Subcutaneous abdominal adipose tissue (tissue), 5 donors: ENCODE measurements around the gene THOC1.
A peak's percentile ranks its signal among the peaks of the same experiment; 100 is the strongest.

Source experiments
- H3K27ac ChIP-seq: one replicate; pipeline ENCODE4 v1.7.0; 2013; ENCODE audit warnings: low read depth, mild to moderate bottlenecking, inconsistent platforms, low read length, moderate library complexity
- H3K27me3 ChIP-seq, 5 donors: one replicate each; pipeline ENCODE4 v1.7.0; 2013; ENCODE audit warnings: low read length in 5 of 5, inconsistent platforms in 1 of 5; ENCODE audit not compliant: control insufficient read depth in 5 of 5, insufficient read depth in 4 of 5
- H3K36me3 ChIP-seq, 5 donors: one replicate each; pipeline ENCODE4 v1.7.0; 2013; ENCODE audit warnings: low read length in 5 of 5; ENCODE audit not compliant: control insufficient read depth in 5 of 5, insufficient read depth in 5 of 5
- H3K4me1 ChIP-seq, 5 donors: one replicate each; pipeline ENCODE4 v1.7.0; 2013; ENCODE audit warnings: low read length in 5 of 5, mild to moderate bottlenecking in 3 of 5, moderate library complexity in 1 of 5; ENCODE audit not compliant: control insufficient read depth in 5 of 5, insufficient read depth in 5 of 5
- H3K4me3 ChIP-seq, 5 donors: one replicate each; pipeline ENCODE4 v1.7.0; 2013; ENCODE audit warnings: low read length in 5 of 5, low read depth in 1 of 5
- H3K9ac ChIP-seq, 5 donors: one replicate each; pipeline ENCODE4 v1.7.0; 2013; ENCODE audit warnings: low read length in 5 of 5, mild to moderate bottlenecking in 4 of 5, moderate library complexity in 3 of 5
- H3K9me3 ChIP-seq, 5 donors: one replicate each; pipeline ENCODE4 v1.7.0; 2013; ENCODE audit warnings: low read length in 5 of 5; ENCODE audit not compliant: control insufficient read depth in 5 of 5
- donor health status: healthy.
- donor health status: healthy.
- donor health status: healthy.
- donor health status: healthy.
- donor health status: healthy.

THOC1 gene

DNA sequence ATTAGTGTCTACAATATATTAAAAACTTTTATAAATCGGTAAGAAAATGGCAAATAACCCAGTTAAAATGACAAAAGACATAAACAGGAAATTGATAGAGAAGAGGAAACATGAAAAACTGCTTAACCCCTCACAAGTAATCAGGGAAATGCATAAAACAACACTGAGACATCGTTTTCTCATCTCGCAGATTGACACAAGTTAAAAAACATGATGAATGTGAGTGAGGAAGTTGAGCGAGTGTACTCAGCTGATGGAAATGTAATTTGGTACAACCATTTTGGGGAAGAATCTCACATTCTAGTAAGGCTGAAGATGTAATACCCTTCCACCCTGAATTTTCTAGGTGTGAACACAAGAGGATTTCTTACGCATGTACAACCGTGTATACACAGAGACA, 18.0 kb upstream of the THOC1 start:
- Histone ChIP-seq H3K27ac (no peak overlapping the region), H3K36me3 (no peaks in the 10 kb centered on the region), H3K27me3 (no peaks in the 10 kb centered on the region), H3K4me3 (no peak overlapping the region), H3K9ac (no peak overlapping the region), H3K9me3 (no peaks in the 10 kb centered on the region), H3K4me1 (no peaks in the 10 kb centered on the region)

- no peak overlapping the region for H3K27ac ChIP-seq
These were observed 7.6 kb upstream of the THOC1 start for GRCh38 chr18:275486-275885.

DNA sequence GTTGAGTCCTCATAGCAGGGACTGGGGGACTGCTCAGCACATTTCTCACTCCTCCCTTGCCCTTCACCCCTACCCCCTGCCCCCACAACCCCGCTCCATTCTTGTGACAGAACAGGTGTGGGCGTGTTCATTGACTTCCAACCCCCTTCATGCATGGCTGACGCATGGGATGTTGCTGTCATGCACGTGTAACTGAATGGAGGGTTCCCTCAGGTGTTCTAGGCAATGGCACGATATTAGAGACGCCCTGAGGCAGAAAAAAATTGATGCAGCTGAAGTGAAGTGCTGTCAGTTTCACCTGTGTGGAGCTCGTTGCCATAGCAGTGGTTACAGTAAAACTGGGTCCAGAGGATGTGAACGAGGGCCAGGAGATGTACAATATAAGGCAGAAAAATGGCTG, 6.5 kb upstream of the THOC1 start:
- H3K27ac ChIP-seq = no peak overlapping the region

More at GRCh38 chr18:275486-275885, 7.6 kb upstream of the THOC1 start:
- H3K27me3 ChIP-seq = no peaks in the 10 kb centered on the region
- H3K9me3 ChIP-seq = no peaks in the 10 kb centered on the region
- no peak overlapping the region for H3K9ac ChIP-seq
- H3K4me3 ChIP-seq = no peak overlapping the region
- no peaks in the 10 kb centered on the region for H3K36me3 ChIP-seq
- H3K4me1 ChIP-seq = no peaks in the 10 kb centered on the region

GRCh38 chr18:273525-273924, 5.7 kb upstream of the THOC1 start:
- Histone ChIP-seq H3K9ac (no peak overlapping the region), H3K4me3 (no peak overlapping the region), H3K4me1 (peaks cover 0 to 9% (median 5%) of the 10 kb centered on the region in 5 donors), H3K9me3 (no peaks in the 10 kb centered on the region), H3K36me3 (no peaks in the 10 kb centered on the region), H3K27ac (no peak overlapping the region), H3K27me3 (no peaks in the 10 kb centered on the region)

More for the DNA sequence above, 6.5 kb upstream of the THOC1 start:
- no peaks in the 10 kb centered on the region for H3K9me3 ChIP-seq
- no peak overlapping the region for H3K4me3 ChIP-seq
- H3K36me3 ChIP-seq = no peaks in the 10 kb centered on the region
- H3K27me3 ChIP-seq = no peaks in the 10 kb centered on the region
- peaks cover 0 to 1% (median 0%) of the 10 kb centered on the region in 5 donors for H3K4me1 ChIP-seq
- no peak overlapping the region for H3K9ac ChIP-seq

GRCh38 chr18:272650-273049, 4.8 kb upstream of the THOC1 start:
- H3K36me3 ChIP-seq = no peaks in the 10 kb centered on the region
- no peaks in the 10 kb centered on the region for H3K27me3 ChIP-seq
- no peak overlapping the region for H3K4me3 ChIP-seq
- H3K9me3 ChIP-seq = no peaks in the 10 kb centered on the region
- H3K9ac ChIP-seq = no peak overlapping the region
- no peak overlapping the region for H3K27ac ChIP-seq
- H3K4me1 ChIP-seq = peaks cover 0 to 12% (median 7%) of the 10 kb centered on the region in 5 donors

- peaks cover 4 to 20% (median 16%) of the 10 kb centered on the region in 5 donors for H3K4me1 ChIP-seq
- no peak overlapping the region for H3K9ac ChIP-seq
- peaks cover 0 to 5% (median 3%) of the 10 kb centered on the region in 5 donors for H3K36me3 ChIP-seq
- no peaks in the 10 kb centered on the region for H3K27me3 ChIP-seq
- no peaks in the 10 kb centered on the region for H3K9me3 ChIP-seq
- H3K27ac ChIP-seq = no peak overlapping the region
- H3K4me3 ChIP-seq = no peak overlapping the region
These were observed 1.7 kb upstream of the THOC1 start for GRCh38 chr18:269480-270095.

- Histone ChIP-seq H3K4me3 (peak overlapping the region; percentile 94 to 99 (median 96)), H3K27ac (peak overlapping the region; percentile 97), H3K9me3 (no peaks in the 10 kb centered on the region), H3K27me3 (no peaks in the 10 kb centered on the region), H3K36me3 (peaks cover 15 to 22% (median 15%) of the 10 kb centered on the region in 5 donors), H3K9ac (peak overlapping the region; percentile 89 to 99 (median 98)), H3K4me1 (peaks cover 4 to 20% (median 16%) of the 10 kb centered on the region in 5 donors)
These were observed 513 bp downstream of the THOC1 start for GRCh38 chr18:267380-267687.

GRCh38 chr18:261398-262073, 6.3 kb downstream of the THOC1 start:
- Histone ChIP-seq H3K9me3 (no peaks in the 10 kb centered on the region), H3K36me3 (peaks cover 40 to 62% (median 44%) of the 10 kb centered on the region in 5 donors), H3K9ac (no peak overlapping the region), H3K4me3 (no peak overlapping the region), H3K27ac (no peak overlapping the region), H3K4me1 (peaks cover 0 to 2% (median 0%) of the 10 kb centered on the region in 5 donors), H3K27me3 (no peaks in the 10 kb centered on the region)

DNA sequence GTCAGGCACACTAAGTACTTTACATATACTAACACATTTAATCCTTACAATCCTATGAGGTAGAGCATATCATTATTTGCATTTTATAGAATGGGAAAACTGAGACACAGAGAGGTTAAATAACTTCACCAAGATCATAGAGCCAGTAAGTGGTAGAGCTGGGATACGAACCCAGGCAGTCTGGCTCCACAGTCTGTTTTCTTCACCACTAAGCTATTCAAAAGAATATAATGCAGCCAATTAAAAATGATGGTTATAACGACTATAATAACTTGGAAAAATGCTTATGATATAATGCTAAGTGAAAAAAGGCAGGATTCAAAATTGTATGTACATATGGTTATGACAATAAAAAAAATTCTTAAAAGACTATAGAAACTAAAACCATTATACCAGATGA, 7.3 kb downstream of the THOC1 start:
- Histone ChIP-seq H3K36me3 (peaks cover 49 to 72% (median 54%) of the 10 kb centered on the region in 5 donors), H3K9me3 (no peaks in the 10 kb centered on the region), H3K27ac (no peak overlapping the region), H3K4me3 (no peak overlapping the region), H3K9ac (no peak overlapping the region), H3K4me1 (no peaks in the 10 kb centered on the region), H3K27me3 (no peaks in the 10 kb centered on the region)

GRCh38 chr18:255171-255570, 12.7 kb downstream of the THOC1 start:
- no peak overlapping the region for H3K27ac ChIP-seq
- no peak overlapping the region for H3K4me3 ChIP-seq
- no peak overlapping the region for H3K9ac ChIP-seq
- H3K4me1 ChIP-seq = no peaks in the 10 kb centered on the region
- H3K27me3 ChIP-seq = no peaks in the 10 kb centered on the region
- peaks cover 60 to 87% (median 71%) of the 10 kb centered on the region in 5 donors for H3K36me3 ChIP-seq
- no peaks in the 10 kb centered on the region for H3K9me3 ChIP-seq
